Panc1 (cell line): ENCODE measurements around the gene RCOR2.

Source experiments
- CTCF ChIP-seq: fragments of 450-650 bp; IDR thresholded peaks from 2 replicates; pipeline ENCODE4 v1.5.1; 2017; ENCODE audit warnings: mild to moderate bottlenecking
- TCF7L2 ChIP-seq: IDR thresholded peaks from 2 replicates; pipeline ENCODE4 v1.6.1; 2011; ENCODE audit warnings: mild to moderate bottlenecking, low read depth, low read length, inconsistent platforms

GRCh38 chr11:63873311-63873710 is 43.7 kb downstream of the RCOR2 start:
- TF ChIP-seq CTCF = no peak
- no peak for TF ChIP-seq TCF7L2
